ENCODE results near the gene TLE2.
"Not testable (repeated sequence)": the region's sequence is repeated elsewhere in the genome, so short reads cannot be mapped to it uniquely, and the experiment has no call there.

TLE2 gene

GRCh38 chr19:2967972-2968371, 61.1 kb downstream of the TLE2 start:
- Mint-ChIP-seq H3K4me1 (peaks cover 14 to 33% of the 10 kb centered on the region in 2 donors), H3K27ac (no peak overlapping the region), H3K27me3 (no peaks in the 10 kb centered on the region), H3K4me3 (no peak overlapping the region), H3K9me3 (no peaks in the 10 kb centered on the region), H3K36me3 (no peaks in the 10 kb centered on the region)
- no peak for ATAC-seq (replicated peaks)
- no peak for DNase-seq

- Mint-ChIP-seq H3K36me3 (no peaks in the 10 kb centered on the region), H3K27ac (no peak overlapping the region), H3K9me3 (no peaks in the 10 kb centered on the region), H3K4me3 (no peak overlapping the region), H3K4me1 (peaks cover 18 to 40% of the 10 kb centered on the region in 2 donors), H3K27me3 (no peaks in the 10 kb centered on the region)
- no peak for ATAC-seq (replicated peaks)
- DNase-seq: no peak
These were observed 64.2 kb downstream of the TLE2 start for GRCh38 chr19:2964874-2965273.

- H3K9me3 Mint-ChIP-seq; H3K4me3 Mint-ChIP-seq; H3K36me3 Mint-ChIP-seq; H3K27ac Mint-ChIP-seq; ATAC-seq (replicated peaks); H3K27me3 Mint-ChIP-seq; DNase-seq: not testable (repeated sequence)
- H3K4me1 Mint-ChIP-seq: peaks cover 13 to 30% of the 10 kb centered on the region in 2 donors
These were observed 65.4 kb downstream of the TLE2 start for GRCh38 chr19:2963631-2964030.

- peaks cover 0 to 1% of the 10 kb centered on the region in 2 donors for H3K36me3 Mint-ChIP-seq
- H3K9me3 Mint-ChIP-seq: no peaks in the 10 kb centered on the region
- DNase-seq (no peak), ATAC-seq (replicated peaks) (no peak)
- no peak overlapping the region for H3K4me3 Mint-ChIP-seq
- H3K27me3 Mint-ChIP-seq: peaks cover 0 to 6% of the 10 kb centered on the region in 2 donors
- H3K27ac Mint-ChIP-seq: no peak overlapping the region
- H3K4me1 Mint-ChIP-seq: peaks cover 10 to 25% of the 10 kb centered on the region in 2 donors
These were observed 66.0 kb downstream of the TLE2 start for GRCh38 chr19:2963122-2963521.

GRCh38 chr19:2962018-2962670, 66.9 kb downstream of the TLE2 start:
- H3K4me1 Mint-ChIP-seq: peaks cover 8 to 20% of the 10 kb centered on the region in 2 donors
- H3K9me3 Mint-ChIP-seq: no peaks in the 10 kb centered on the region
- DNase-seq (peak; percentile 48), ATAC-seq (replicated peaks) (peak; percentile 58 to 64)
- H3K27me3 Mint-ChIP-seq: peaks cover 0 to 6% of the 10 kb centered on the region in 2 donors
- peaks cover 0 to 1% of the 10 kb centered on the region in 2 donors for H3K36me3 Mint-ChIP-seq
- no peak overlapping the region for H3K4me3 Mint-ChIP-seq
- H3K27ac Mint-ChIP-seq: peak overlapping the region; percentile 62

GRCh38 chr19:2960120-2960519, 69.0 kb downstream of the TLE2 start:
- ATAC-seq (replicated peaks): no peak
- no peak overlapping the region for H3K27ac Mint-ChIP-seq
- peaks cover 0 to 1% of the 10 kb centered on the region in 2 donors for H3K36me3 Mint-ChIP-seq
- H3K27me3 Mint-ChIP-seq: peaks cover 0 to 6% of the 10 kb centered on the region in 2 donors
- no peak for DNase-seq
- H3K4me3 Mint-ChIP-seq: no peak overlapping the region
- no peaks in the 10 kb centered on the region for H3K9me3 Mint-ChIP-seq
- H3K4me1 Mint-ChIP-seq: peaks cover 4 to 14% of the 10 kb centered on the region in 2 donors

- Mint-ChIP-seq H3K4me3 (no peak overlapping the region), H3K4me1 (peaks cover 3 to 5% of the 10 kb centered on the region in 2 donors), H3K9me3 (no peaks in the 10 kb centered on the region), H3K27ac (no peak overlapping the region), H3K36me3 (peaks cover 0 to 1% of the 10 kb centered on the region in 2 donors), H3K27me3 (peaks cover 0 to 6% of the 10 kb centered on the region in 2 donors)
- DNase-seq: no peak
- no peak for ATAC-seq (replicated peaks)
These were observed 71.9 kb downstream of the TLE2 start for GRCh38 chr19:2957160-2957559.

- Mint-ChIP-seq H3K4me1 (peaks cover 2 to 12% of the 10 kb centered on the region in 2 donors), H3K4me3 (no peak overlapping the region), H3K27me3 (no peaks in the 10 kb centered on the region), H3K9me3 (no peaks in the 10 kb centered on the region), H3K36me3 (peaks cover 2 to 10% of the 10 kb centered on the region in 2 donors), H3K27ac (no peak overlapping the region)
- no peak for DNase-seq
- no peak for ATAC-seq (replicated peaks)
These were observed 76.1 kb downstream of the TLE2 start for GRCh38 chr19:2952953-2953481.

- DNase-seq: peak; percentile 99
These were observed 78.6 kb downstream of the TLE2 start for GRCh38 chr19:2950286-2951124.

GRCh38 chr19:2949939-2950285, 79.2 kb downstream of the TLE2 start:
- Mint-ChIP-seq H3K4me1 (peaks cover 4 to 27% of the 10 kb centered on the region in 2 donors), H3K36me3 (peaks cover 6 to 19% of the 10 kb centered on the region in 2 donors), H3K9me3 (no peaks in the 10 kb centered on the region), H3K27ac (peak overlapping the region; percentile 100), H3K4me3 (peak overlapping the region; percentile 91 to 99), H3K27me3 (no peaks in the 10 kb centered on the region)
- ATAC-seq (replicated peaks): peak; percentile 36 to 37
- no peak for DNase-seq

More at GRCh38 chr19:2950286-2951124, 78.6 kb downstream of the TLE2 start:
- H3K4me3 Mint-ChIP-seq: peak overlapping the region; percentile 91 to 99
- H3K27me3 Mint-ChIP-seq: no peaks in the 10 kb centered on the region
- no peaks in the 10 kb centered on the region for H3K9me3 Mint-ChIP-seq
- H3K4me1 Mint-ChIP-seq: peaks cover 4 to 21% of the 10 kb centered on the region in 2 donors
- peak overlapping the region; percentile 100 for H3K27ac Mint-ChIP-seq
- ATAC-seq (replicated peaks): peak; percentile 96 to 97
- H3K36me3 Mint-ChIP-seq: peaks cover 4 to 19% of the 10 kb centered on the region in 2 donors

Data from stimulated activated naive B cell treated with anti-CD40 and anti-IgM and Interleukin-4, amounts not matched to agents 10 μg/mL and 1 μg/mL and 100 μg/mL, for 72 hours (primary cell).